Germinal center (tissue), 1 donor: Measurements from ENCODE around the gene FRMD8.

ENCODE experiments used
- DNase-seq: peaks from one replicate; pipeline ENCODE4 v3.0.0; 2012; ENCODE audit warnings: mixed read lengths, low spot score

The FRMD8 gene

DNA sequence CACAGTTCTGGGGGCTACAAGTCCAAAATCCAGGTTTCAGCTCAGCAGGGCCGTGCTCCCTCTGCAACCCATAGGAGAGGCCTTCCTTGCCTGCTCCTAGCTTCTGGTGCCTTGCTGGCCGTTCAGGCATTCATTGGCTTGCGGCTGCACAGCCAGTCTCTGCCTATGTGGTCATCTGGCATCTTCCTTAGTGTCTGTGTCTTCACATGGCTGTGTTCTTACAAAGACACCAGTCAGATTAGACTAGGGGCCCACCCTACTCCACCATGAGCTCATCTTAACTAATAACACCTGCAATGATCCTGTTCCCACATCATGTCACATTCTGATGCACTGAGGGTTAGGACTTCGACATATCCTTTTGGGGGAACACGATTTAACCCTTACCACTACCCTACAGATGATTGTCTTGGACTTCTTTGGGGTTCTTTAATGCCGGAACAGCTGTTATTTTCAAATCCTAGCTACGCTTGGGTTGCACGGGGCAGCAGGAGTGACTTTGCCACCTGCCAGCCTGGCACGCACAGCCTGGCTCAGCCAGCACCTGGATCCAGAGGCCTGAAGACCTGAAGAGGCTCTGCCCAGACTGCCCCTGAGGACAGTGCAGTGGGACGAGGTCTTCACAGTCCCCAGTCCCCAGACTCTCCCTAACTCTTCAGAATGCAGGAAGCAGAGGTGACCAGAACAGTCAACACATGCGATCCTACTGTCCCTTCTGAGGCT is 28.5 kb downstream of the FRMD8 start:
- no peak for DNase-seq

DNA sequence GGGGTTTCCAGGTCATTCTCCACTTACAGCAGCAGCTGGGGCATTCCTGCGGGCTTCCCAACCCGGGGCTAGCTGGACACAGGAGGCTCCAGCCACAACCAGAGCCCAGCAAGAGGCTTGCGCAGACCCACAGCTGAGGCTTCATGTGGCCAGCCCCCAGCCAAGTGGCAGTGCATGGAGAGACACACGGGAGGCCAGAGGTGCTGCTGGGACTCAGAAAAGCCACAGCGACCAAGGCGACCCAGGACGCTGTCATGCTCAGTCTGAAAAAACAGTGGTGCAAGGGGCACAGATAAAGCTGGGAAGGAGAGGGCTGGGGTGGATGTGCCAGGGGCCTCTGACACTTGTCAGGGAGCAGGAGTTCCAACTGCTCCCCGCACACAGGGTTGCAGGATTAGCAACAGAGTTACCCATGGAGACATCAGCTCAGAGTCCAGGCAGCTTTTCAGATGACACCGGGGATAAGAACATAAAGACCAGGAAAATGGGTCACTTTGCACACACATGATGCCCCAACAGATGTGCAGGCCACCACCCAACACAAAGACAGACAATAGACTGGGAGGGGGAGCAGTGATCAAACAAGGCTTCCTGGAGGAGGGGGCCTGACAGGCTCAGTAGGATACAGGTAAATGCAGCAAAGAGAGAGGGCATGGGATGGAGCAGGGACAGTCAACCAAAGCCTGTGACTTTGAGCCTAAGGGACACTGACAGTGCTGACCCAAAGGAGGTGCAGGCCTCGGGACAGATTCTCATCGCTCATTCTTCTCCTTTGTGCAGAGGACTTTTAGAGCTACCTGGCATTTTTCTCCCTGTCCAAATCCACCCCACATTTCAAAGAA is 29.3 kb downstream of the FRMD8 start:
- no peak for DNase-seq

DNA sequence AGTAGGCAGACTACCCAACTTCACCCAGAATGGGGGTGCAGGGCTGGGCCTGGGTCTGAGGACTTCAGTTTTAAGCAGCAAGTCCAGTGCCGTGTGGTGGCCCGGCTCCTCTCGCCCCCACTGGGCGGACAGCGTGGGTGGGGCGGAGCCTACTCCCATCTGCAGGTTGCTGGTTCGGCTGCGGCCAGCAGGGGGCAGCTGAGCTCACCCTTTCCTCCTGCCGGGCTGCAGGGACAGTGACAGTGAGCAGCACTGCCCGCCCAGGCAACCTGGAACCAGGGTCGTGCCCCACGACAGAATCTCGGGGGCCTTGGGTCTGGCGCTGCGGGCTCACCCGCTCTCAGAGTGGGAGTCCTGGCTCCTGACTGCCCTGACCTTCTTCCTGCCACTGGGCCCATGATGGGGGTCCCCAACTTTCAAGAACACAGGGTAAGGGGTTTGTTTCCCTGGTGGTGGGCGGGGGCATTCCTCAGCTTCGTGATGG is 29.9 kb downstream of the FRMD8 start:
- DNase-seq: peak; percentile 91

DNA sequence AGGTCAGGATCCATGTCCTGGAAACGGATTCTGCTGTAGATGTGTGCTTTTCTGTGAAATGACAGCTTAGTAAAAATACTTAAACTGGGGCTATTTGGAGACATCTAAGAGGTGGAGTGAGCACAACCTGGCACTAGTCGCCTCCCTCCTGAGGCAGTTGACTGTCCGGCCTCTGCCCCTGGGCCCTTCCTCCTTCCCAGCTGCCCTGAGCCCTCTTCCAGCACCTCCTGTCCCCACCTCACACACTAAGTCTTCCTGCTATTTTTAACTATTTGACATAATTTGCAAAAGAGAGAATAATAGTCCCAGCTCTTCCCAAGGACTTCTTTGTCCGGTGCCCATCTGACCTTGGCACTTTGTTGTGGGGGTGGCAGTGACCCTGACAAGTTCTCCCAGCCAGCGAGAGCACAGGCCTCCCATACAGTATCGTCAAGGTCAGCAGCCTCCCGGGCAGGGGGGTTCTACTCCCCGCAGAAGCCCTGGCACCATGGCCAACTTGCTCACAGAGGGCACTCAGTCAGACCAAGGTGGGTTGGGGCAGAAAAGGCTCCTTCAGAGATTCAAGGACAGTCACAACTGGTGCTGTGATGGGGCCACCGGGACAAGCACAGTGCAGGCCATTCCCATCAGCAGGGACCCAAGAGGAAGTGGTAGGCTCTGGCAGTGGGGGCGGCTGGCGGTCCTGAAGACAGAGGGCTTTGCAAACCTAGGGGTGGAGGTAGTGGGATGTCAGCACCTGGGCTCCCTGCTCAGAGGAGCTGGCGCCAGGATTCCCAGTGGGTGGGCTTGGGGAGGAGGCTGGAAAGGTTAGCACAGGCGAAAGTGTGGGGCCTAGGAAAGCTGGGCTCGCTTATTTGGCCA is 30.6 kb downstream of the FRMD8 start:
- no peak for DNase-seq

DNA sequence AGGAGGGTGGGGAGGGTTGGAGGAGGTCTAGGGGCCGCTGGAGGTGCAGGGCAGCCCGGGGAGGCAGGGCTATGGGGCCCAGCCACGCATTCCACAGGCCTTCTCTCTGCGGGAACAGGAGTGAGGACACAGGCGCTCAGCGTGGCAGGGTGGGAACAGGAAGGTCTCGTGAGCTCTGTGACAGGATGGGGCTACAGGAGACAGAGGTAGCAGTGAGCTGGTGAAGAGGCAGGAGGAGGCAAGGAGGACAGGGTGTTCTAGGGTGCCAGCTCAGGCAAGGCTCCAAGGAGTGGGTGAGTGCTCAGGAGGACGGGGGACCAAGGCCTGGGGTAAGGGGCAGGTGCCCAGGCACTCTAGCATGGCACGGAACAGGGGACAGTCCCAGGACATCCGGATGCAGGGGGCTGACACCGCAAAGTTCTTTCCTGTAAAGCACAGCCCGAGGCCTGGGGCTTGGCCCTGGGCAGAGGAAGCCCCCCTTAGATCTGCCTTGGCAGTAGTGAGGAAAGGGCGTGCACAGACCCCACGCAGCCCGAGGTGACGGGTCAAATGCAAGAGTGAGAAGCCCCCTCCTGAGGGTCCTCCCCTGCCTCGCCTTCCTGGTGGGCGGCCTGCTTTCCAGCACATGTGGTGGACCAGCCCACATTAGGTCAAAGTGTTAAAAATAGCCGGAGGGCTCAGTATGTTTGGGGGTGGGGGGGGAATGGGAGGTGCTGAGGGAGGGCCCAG is 31.4 kb downstream of the FRMD8 start:
- peak; percentile 64 for DNase-seq

DNA sequence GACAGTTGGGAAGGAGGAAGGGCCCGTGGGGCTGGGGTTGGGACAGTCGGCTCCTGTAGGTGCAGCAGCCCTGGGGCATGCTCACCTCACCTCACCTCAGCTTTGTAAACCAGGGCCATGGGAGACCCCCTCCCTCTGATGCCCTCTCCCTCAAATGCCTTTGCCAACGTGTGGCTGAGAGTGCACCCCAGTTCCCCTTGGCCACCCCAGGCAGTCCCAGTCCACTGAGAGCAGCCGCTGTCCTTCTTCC is 31.9 kb downstream of the FRMD8 start:
- DNase-seq: peak; percentile 61

DNA sequence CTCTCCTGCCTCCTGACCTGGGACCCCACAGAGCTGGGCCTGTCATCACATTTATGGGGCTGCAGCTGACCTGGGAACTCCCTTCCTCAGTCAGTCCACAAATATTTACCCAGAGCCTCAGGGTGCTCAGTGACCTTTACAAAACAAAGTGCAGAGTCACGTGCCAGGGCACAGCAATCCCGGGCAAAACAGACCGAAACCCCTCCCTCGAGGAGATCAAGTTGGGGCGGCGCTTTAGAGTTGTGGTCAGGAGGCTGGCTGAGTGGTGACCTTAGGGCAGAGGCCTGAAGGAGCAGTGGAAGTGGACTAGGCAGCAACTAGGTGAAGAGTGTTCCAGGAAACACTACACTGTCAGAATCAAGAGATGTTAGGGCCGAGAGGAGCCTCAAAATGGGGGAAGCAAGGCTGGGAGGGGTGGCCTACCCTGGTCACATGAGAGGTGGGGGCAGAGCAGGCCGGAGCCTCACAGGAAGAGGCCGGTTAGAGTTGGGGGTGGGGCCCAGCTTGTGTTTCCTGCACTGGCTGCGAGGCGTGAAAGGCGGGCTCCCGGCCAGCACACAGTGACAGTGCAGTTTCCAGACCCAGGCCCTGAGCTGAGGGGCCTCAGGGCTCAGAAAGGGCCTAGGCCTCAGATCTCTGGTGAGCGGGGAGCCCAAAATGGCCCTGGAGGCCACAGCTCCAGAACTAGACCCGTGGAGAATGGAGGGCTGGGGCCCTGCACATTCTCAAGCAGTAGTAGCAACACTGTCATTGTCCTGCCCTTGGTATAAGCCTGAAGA is 32.4 kb downstream of the FRMD8 start:
- peak; percentile 86 for DNase-seq

DNA sequence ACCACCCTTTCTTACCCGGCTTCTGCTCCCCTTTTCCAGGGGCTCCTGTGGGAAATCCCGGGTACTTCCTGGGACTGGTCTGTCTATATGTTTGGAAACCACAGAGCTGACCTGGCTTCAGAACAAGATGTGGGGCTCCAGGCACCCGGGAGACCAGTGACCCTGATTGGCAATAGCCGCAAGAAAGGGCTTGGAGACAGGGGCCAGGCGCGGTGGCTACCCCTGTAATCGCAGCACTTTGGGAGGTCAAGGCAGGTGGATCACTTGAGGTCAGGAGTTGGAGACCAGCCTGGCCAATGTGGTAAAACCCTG is 33.0 kb downstream of the FRMD8 start:
- no peak for DNase-seq

DNA sequence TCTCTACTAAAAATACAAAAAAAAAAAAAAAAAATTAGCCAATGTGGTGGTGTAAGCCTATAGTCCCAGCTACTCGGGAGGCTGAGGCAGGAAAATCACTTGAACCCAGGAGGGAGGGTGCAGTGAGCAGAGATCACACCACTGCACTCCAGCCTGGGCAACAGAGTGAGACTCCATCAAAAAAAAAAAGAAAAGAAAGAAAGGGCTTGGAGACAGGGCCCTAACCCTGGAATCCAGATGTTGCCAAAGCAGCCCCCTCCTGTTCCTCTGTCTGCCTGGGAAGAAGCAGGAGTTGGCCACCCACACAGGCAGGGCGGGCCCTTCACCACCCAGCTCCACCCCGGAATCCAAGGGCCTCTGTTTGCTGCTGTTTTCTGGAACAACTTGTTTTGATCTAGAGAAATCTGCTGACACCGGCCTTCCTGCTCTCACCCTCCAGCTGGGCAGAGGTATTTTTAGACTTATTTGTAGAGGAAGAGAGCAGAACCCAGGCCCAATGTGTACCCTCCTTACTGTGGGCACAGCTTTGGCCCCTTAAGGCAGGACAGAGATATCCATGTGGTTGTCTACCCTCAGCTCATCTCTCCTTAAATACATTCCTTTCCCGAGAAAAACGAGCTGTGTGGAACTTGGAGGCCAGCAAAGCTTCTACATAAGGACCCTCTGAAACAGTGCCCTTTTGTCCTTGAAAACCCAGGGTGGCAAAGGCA is 33.5 kb downstream of the FRMD8 start:
- no peak for DNase-seq

DNA sequence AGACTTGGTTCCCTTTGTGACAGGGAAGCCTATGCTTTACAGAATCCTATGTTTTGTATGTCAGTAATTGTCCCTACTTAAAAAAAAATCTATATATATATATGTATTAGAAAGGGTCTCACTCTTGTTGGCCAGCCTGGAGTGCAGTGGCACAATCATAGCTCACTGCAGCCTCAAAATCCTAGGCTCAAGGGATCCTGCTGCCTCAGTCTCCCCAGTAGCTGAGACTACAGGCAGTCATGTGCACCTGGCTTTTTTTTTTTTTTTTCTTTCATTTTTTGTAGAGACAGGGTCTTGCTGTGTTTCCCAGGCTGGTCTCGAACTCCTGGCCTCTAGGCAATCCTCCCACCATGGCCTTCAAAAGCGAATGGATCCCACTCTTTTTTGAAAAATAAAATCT is 34.1 kb downstream of the FRMD8 start:
- no peak for DNase-seq

DNA sequence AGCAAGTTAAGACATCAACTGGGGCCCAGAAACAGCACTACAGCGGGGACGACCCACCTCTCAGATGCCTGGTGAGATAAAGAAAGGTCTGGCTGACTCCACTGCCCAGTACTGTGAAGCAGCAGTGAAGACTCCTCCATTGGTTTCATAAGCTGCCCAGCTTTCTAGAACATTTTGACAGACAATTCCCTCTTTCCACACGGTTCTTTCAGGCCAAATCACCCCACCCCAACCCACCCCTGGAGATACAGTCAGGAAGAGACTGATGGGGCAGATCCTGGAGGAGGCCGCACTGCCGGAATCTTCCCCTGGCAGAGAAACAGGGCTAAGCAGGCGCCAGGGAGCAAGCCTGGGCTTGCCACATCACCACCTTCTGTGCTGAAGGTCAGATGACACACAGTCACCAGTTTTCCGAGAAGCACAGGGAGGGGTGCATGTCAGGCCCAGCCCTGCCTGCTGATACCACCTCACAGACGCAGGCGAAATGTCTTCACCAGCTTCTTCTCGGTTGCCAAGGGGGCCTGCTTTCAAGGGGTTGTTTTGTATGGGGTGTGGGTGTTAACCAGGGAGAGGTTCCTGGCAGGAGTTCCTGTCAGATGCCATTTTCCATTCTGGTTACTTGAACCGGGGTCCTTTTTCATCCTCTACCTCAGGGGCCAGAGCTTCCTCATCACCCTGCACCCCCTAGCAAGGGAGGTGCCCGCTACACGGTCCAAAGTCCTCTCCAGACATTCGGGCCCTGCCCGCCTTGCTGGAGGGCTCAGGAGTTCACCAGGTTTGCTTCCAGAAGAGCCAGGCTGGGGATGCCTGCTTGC is 34.7 kb downstream of the FRMD8 start:
- DNase-seq: peak; percentile 63

DNA sequence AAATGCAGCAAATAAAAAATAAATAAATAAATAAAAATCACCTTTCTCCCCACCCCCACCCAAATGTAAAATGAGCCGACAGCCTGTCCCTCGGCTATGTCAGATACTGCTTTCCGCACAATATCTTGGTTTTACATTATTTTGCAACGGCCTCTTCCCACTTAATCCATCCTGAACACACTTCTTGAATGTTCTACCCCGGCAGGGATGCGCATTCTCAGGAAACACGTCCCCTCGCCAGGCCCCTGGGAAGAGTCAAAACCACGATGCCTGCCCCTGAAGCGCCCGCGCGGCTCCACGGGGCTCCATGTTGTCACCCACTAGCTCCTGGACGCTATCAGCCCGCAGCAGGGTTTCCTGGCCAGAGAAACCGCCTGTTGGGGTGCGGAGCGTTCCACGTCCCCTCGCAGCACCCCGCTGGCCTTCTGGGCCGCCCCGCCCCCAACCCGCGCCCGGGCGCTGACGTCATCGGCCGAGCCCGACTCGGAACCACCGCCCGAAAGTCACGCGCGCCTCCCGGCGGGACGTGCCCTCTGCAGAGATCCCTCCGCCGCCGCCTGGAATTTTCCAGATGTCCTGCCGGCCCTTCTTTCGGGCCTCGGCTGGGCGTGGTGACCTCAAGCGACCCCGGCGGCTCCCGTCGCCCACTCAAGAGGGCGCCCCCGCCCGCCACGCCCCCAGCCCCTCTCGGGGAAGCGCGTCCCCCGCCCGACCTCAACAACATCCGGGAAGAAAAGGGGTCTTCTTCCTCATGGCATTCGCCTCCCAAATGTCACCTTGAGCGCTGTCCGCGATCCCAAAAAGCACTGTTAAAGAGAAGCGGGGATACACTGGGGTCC is 35.6 kb downstream of the FRMD8 start:
- DNase-seq: peak; percentile 71

DNA sequence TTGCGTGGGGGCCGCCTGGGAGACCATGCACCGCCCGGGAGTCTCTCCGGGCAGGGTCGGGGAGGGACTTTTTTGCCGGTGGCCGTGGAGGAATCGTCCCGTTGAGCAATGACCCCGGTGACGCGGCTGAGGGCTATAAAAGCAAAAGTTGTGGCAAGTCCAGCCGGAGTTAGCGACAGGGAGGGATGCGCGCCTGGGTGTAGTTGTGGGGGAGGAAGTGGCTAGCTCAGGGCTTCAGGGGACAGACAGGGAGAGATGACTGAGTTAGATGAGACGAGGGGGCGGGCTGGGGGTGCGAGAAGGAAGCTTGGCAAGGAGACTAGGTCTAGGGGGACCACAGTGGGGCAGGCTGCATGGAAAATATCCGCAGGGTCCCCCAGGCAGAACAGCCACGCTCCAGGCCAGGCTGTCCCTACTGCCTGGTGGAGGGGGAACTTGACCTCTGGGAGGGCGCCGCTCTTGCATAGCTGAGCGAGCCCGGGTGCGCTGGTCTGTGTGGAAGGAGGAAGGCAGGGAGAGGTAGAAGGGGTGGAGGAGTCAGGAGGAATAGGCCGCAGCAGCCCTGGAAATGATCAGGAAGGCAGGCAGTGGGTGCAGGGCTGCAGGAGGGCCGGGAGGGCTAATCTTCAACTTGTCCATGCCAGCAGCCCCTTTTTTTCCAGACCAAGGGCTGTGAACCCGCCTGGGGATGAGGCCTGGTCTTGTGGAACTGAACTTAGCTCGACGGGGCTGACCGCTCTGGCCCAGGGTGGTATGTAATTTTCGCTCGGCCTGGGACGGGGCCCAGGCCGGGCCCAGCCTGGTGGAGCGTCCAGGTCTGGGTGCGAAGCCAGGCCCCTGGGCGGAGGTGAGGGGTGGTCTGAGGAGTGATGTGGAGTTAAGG is 36.4 kb downstream of the FRMD8 start, which contains the start of gene NEAT1:
TSS of gene NEAT1 (plus strand) at position 166 of the 883 bp plus-strand sequence.
- no peak for DNase-seq

DNA sequence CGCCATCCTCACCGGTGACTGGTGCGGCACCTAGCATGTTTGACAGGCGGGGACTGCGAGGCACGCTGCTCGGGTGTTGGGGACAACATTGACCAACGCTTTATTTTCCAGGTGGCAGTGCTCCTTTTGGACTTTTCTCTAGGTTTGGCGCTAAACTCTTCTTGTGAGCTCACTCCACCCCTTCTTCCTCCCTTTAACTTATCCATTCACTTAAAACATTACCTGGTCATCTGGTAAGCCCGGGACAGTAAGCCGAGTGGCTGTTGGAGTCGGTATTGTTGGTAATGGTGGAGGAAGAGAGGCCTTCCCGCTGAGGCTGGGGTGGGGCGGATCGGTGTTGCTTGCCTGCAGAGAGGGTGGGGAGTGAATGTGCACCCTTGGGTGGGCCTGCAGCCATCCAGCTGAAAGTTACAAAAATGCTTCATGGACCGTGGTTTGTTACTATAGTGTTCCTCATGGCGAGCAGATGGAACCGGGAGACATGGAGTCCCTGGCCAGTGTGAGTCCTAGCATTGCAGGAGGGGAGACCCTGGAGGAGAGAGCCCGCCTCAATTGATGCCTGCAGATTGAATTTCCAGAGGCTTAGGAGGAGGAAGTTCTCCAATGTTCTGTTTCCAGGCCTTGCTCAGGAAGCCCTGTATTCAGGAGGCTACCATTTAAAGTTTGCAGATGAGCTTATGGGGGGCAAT is 37.2 kb downstream of the FRMD8 start:
- no peak for DNase-seq

DNA sequence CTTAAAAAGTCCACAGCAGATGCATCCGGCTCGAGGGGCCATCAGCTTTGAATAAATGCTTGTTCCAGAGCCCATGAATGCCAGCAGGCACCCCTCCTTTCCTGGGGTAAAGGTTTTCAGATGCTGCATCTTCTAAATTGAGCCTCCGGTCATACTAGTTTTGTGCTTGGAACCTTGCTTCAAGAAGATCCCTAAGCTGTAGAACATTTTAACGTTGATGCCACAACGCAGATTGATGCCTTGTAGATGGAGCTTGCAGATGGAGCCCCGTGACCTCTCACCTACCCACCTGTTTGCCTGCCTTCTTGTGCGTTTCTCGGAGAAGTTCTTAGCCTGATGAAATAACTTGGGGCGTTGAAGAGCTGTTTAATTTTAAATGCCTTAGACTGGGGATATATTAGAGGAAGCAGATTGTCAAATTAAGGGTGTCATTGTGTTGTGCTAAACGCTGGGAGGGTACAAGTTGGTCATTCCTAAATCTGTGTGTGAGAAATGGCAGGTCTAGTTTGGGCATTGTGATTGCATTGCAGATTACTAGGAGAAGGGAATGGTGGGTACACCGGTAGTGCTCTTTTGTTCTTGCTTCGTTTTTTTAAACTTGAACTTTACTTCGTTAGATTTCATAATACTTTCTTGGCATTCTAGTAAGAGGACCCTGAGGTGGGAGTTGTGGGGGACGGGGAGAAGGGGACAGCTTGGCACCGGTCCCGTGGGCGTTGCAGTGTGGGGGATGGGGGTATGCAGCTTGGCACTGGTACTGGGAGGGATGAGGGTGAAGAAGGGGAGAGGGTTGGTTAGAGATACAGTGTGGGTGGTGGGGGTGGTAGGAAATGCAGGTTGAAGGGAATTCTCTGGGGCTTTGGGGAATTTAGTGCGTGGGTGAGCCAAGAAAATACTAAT is 38.0 kb downstream of the FRMD8 start:
- no peak for DNase-seq
